GM12878 (cell line): ENCODE data around the gene MRPL20.

ENCODE experiments used
- CTCF ChIP-seq, 3 experiments: IDR thresholded peaks in 2 of 3; conservative IDR thresholded peaks in 1 of 3; 2 replicates each; pipeline ENCODE4 v1.5.1; 2011; ENCODE audit warnings: low read depth in 3 of 3, low read length in 3 of 3, mild to moderate bottlenecking in 3 of 3, control low read depth in 2 of 3, moderate library complexity in 2 of 3, inconsistent platforms in 1 of 3, mixed read lengths in 1 of 3; ENCODE audit not compliant: control insufficient read depth in 2 of 3, insufficient read depth in 1 of 3; ENCODE audit errors: extremely low read depth in 1 of 3
- CUX1 ChIP-seq: IDR thresholded peaks from 2 replicates; pipeline ENCODE4 v1.6.1; 2012; ENCODE audit warnings: improper control_type of control experiment, low read depth, low read length; ENCODE audit not compliant: insufficient replicate concordance
- EED ChIP-seq: sonication (generic); IDR thresholded peaks from 2 replicates; pipeline ENCODE4 v1.6.1; 2016; ENCODE audit warnings: antibody characterized with exemption, low read depth
- ESRRA ChIP-seq: IDR thresholded peaks from 2 replicates; pipeline ENCODE4 v1.6.1; 2012; ENCODE audit warnings: mild to moderate bottlenecking, low read length, improper control_type of control experiment
- IRF5 ChIP-seq: fragments of 450-650 bp; IDR thresholded peaks from 2 replicates; pipeline ENCODE4 v1.6.1; 2017; ENCODE audit warnings: borderline replicate concordance
- POLR2A ChIP-seq: IDR thresholded peaks from 2 replicates; pipeline ENCODE4 v1.6.1; 2011; ENCODE audit warnings: low read depth, mild to moderate bottlenecking, low read length
- RAD51 ChIP-seq: fragments of 450-650 bp; IDR thresholded peaks from 2 replicates; pipeline ENCODE4 v1.6.1; 2016; ENCODE audit warnings: moderate library complexity, mild to moderate bottlenecking, inconsistent platforms
- RCOR1 ChIP-seq: conservative IDR thresholded peaks from 2 replicates; pipeline ENCODE4 v1.6.1; 2012; ENCODE audit warnings: low read depth, low read length, improper control_type of control experiment
- REST ChIP-seq: IDR thresholded peaks from 2 replicates; pipeline ENCODE4 v1.6.1; 2012; ENCODE audit warnings: mild to moderate bottlenecking, low read depth, low read length
- SP1 ChIP-seq: IDR thresholded peaks from one replicate; pipeline ENCODE4 v1.6.1; 2011; ENCODE audit warnings: low read depth, low read length
- SRF ChIP-seq, 2 experiments: IDR thresholded peaks; 2 replicates each; pipeline ENCODE4 v1.6.1; 2011; ENCODE audit warnings: low read depth in 2 of 2, low read length in 2 of 2, mild to moderate bottlenecking in 1 of 2, moderate library complexity in 1 of 2
- SUPT20H ChIP-seq: IDR thresholded peaks from 2 replicates; pipeline ENCODE4 v1.6.1; 2011; ENCODE audit warnings: low read depth, mild to moderate bottlenecking, low read length, moderate library complexity, borderline replicate concordance; ENCODE audit not compliant: control insufficient read depth
- ZNF622 ChIP-seq: fragments of 450-650 bp; IDR thresholded peaks from 2 replicates; pipeline ENCODE4 v1.6.1; 2017; ENCODE audit warnings: mild to moderate bottlenecking, inconsistent platforms

DNA sequence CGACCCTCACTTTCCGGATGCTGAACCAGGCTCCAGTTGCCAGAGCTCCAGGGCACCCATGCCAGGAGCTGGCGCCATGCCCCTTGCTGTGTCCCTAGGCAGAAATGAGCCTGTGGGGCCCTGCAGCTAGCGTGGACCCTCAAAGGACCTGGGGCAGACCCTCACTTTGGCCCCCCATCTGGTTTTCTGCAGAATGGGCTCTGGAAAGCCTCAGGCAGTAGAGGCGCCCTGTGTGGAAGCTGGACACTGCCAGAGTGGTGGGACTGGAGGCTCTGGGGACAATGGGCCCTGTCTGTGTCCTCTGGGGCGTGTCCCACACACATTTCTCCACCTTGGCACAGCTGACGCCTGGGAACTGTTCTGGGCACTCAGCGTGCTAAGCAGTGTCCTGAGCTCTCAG, 25.8 kb downstream of the MRPL20 start:
- TF ChIP-seq CTCF (IDR thresholded peaks at IDR 0.05 in 2 of 3, conservative IDR thresholded peaks at IDR 0.05 in 1 of 3; ENCODE audit: control insufficient read depth in 2 of 3, extremely low read depth in 1 of 3, insufficient read depth in 1 of 3, low read depth in 3 of 3, low read length in 3 of 3), result no peak
- no peak for TF ChIP-seq CUX1
- TF ChIP-seq REST, result no peak
- TF ChIP-seq RAD51, result no peak
- no peak for TF ChIP-seq RCOR1
- no peak for TF ChIP-seq ZNF622
- no peak for TF ChIP-seq IRF5
- TF ChIP-seq POLR2A, result no peak
- TF ChIP-seq SP1, result no peak
- TF ChIP-seq EED, result no peak
- no peak for TF ChIP-seq ESRRA
- TF ChIP-seq SRF (IDR thresholded peaks at IDR 0.05; ENCODE audit: low read depth in 2 of 2, low read length in 2 of 2), result no peak
- no peak for TF ChIP-seq SUPT20H
